SK-N-MC (cell line): ENCODE results near the gene ADCY4.

Experiments used
- EZH2 ChIP-seq: fragments of 200-600 bp; sonication (generic); IDR thresholded peaks from one replicate; pipeline ENCODE4 v1.6.1; 2017; ENCODE audit warnings: antibody characterized with exemption
- FOXP2 ChIP-seq: optimal IDR thresholded peaks from 2 replicates; pipeline ENCODE3; 2011; ENCODE audit warnings: mild to moderate bottlenecking, moderate library complexity; ENCODE audit not compliant: insufficient read depth; ENCODE audit errors: extremely low read length, control extremely low read depth
- POLR2AphosphoS5 ChIP-seq: IDR thresholded peaks from 2 replicates; pipeline ENCODE4 v1.6.1; 2012; ENCODE audit warnings: mild to moderate bottlenecking, low read depth, low read length, borderline replicate concordance

DNA sequence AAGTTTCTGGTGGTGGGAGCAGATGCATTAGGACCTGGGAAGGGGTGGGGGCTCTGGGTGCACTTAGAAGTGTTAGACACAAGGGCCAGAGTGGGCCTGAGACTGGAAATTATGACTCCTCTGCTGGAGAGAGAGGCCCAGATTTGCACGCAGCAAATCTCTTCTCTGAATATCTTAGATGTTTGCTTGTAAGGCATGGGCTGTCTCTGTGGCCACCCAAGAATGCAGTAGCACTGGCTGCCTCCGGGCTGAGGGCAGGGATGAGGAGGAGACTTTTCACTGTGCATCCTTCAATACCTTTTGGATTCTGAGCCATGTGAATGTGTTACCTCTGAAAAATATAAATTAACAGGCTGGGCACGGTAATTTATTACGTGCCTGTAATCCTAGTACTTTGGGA, 49.5 kb downstream of the ADCY4 start:
- TF ChIP-seq POLR2AphosphoS5 (no peak), EZH2 (no peak), FOXP2 (no peak)
